KOPT-K1 (cell line): ENCODE measurements around the gene PLLP.
"Not testable (repeated sequence)": the region's sequence is repeated elsewhere in the genome, so short reads cannot be mapped to it uniquely, and the experiment has no call there.

Experiments used
- H3K27ac ChIP-seq: fragments of 200-600 bp; sonication (generic); 2 replicates; pipeline ENCODE4 v1.5.1; 2016; ENCODE audit warnings: antibody characterized with exemption, mild to moderate bottlenecking, low read depth, low read length; ENCODE audit not compliant: poor library complexity, severe bottlenecking
- H3K36me3 ChIP-seq: fragments of 200-600 bp; sonication (generic); 2 replicates; pipeline ENCODE4 v1.5.1; 2017; ENCODE audit warnings: antibody characterized with exemption, mild to moderate bottlenecking, low read length, moderate library complexity; ENCODE audit not compliant: insufficient read depth
- H3K9me3 ChIP-seq: fragments of 200-600 bp; sonication (generic); 2 replicates; pipeline ENCODE4 v1.5.1; 2017; ENCODE audit warnings: antibody characterized with exemption, low read length, mild to moderate bottlenecking; ENCODE audit not compliant: insufficient read depth, poor library complexity, severe bottlenecking

The PLLP gene

GRCh38 chr16:57284952-57285363 is 486 bp upstream of the PLLP start:
- H3K27ac ChIP-seq: no peak overlapping the region
- H3K36me3 ChIP-seq: no peaks in the 10 kb centered on the region
- no peaks in the 10 kb centered on the region for H3K9me3 ChIP-seq

- H3K9me3 ChIP-seq: no peaks in the 10 kb centered on the region
- H3K27ac ChIP-seq: no peak overlapping the region
- no peaks in the 10 kb centered on the region for H3K36me3 ChIP-seq
Observed at GRCh38 chr16:57283959-57284208, 588 bp downstream of the PLLP start.

- H3K27ac ChIP-seq: no peak overlapping the region
Observed at GRCh38 chr16:57283214-57283958, 1.1 kb downstream of the PLLP start.

GRCh38 chr16:57282510-57283213 is 1.8 kb downstream of the PLLP start:
- Histone ChIP-seq H3K36me3 (no peaks in the 10 kb centered on the region), H3K27ac (no peak overlapping the region), H3K9me3 (no peaks in the 10 kb centered on the region)

More at GRCh38 chr16:57283214-57283958, 1.1 kb downstream of the PLLP start:
- H3K36me3 ChIP-seq: no peaks in the 10 kb centered on the region
- H3K9me3 ChIP-seq: no peaks in the 10 kb centered on the region

- no peak overlapping the region for H3K27ac ChIP-seq
- H3K9me3 ChIP-seq: no peaks in the 10 kb centered on the region
- H3K36me3 ChIP-seq: no peaks in the 10 kb centered on the region
Observed at GRCh38 chr16:57281791-57282190, 2.7 kb downstream of the PLLP start.

GRCh38 chr16:57279780-57280638 is 4.5 kb downstream of the PLLP start:
- H3K27ac ChIP-seq: no peak overlapping the region
- no peaks in the 10 kb centered on the region for H3K9me3 ChIP-seq

GRCh38 chr16:57278494-57278893 is 6.0 kb downstream of the PLLP start:
- Histone ChIP-seq H3K27ac (no peak overlapping the region), H3K9me3 (no peaks in the 10 kb centered on the region), H3K36me3 (no peaks in the 10 kb centered on the region)

More at GRCh38 chr16:57279780-57280638, 4.5 kb downstream of the PLLP start:
- H3K36me3 ChIP-seq: no peaks in the 10 kb centered on the region

GRCh38 chr16:57277586-57277985 is 6.9 kb downstream of the PLLP start:
- Histone ChIP-seq H3K36me3 (no peaks in the 10 kb centered on the region), H3K9me3 (no peaks in the 10 kb centered on the region), H3K27ac (no peak overlapping the region)

- H3K9me3 ChIP-seq: no peaks in the 10 kb centered on the region
- H3K27ac ChIP-seq: no peak overlapping the region
- H3K36me3 ChIP-seq: no peaks in the 10 kb centered on the region
Observed at GRCh38 chr16:57276596-57276995, 7.9 kb downstream of the PLLP start.

- H3K27ac ChIP-seq, H3K9me3 ChIP-seq, H3K36me3 ChIP-seq: not testable (repeated sequence)
Observed at GRCh38 chr16:57275946-57276345, 8.5 kb downstream of the PLLP start.

- Histone ChIP-seq H3K9me3 (no peaks in the 10 kb centered on the region), H3K36me3 (no peaks in the 10 kb centered on the region), H3K27ac (no peak overlapping the region)
Observed at GRCh38 chr16:57273826-57274225, 10.6 kb downstream of the PLLP start.

- H3K9me3 ChIP-seq: no peaks in the 10 kb centered on the region
- no peaks in the 10 kb centered on the region for H3K36me3 ChIP-seq
- H3K27ac ChIP-seq: no peak overlapping the region
Observed at GRCh38 chr16:57273359-57273758, 11.1 kb downstream of the PLLP start.

GRCh38 chr16:57271867-57272495 is 12.5 kb downstream of the PLLP start:
- H3K36me3 ChIP-seq: no peaks in the 10 kb centered on the region
- H3K27ac ChIP-seq: no peak overlapping the region

GRCh38 chr16:57271063-57271345 is 13.5 kb downstream of the PLLP start:
- Histone ChIP-seq H3K27ac (no peak overlapping the region), H3K36me3 (no peaks in the 10 kb centered on the region), H3K9me3 (no peaks in the 10 kb centered on the region)

More at GRCh38 chr16:57271867-57272495, 12.5 kb downstream of the PLLP start:
- no peaks in the 10 kb centered on the region for H3K9me3 ChIP-seq
